DND-41 (cell line): ENCODE results near the gene PDE4A.

Experiments
- ATAC-seq: fragments of 200-7000 bp; cut with Tn5 transposase; 3 replicates; pipeline ENCODE4 v1.9.1; 2021; ENCODE audit warnings: low read depth; ENCODE audit not compliant: insufficient read depth
- DNase-seq: peaks from one replicate; pipeline ENCODE4 v3.0.0-alpha.2; 2020
- H2AFZ ChIP-seq: 2 replicates; pipeline ENCODE4 v1.6.0; 2012; ENCODE audit warnings: low read depth, low read length
- H3K27ac ChIP-seq: 2 replicates; pipeline ENCODE4 v1.5.1; 2012; ENCODE audit warnings: low read length, inconsistent platforms
- H3K27me3 ChIP-seq: fragments of 200-600 bp; sonication (generic); 2 replicates; pipeline ENCODE4 v1.6.0; 2012; ENCODE audit warnings: low read length, mild to moderate bottlenecking, inconsistent platforms; ENCODE audit not compliant: insufficient read depth, poor library complexity
- H3K36me3 ChIP-seq: 2 replicates; pipeline ENCODE4 v1.5.1; 2012; ENCODE audit warnings: low read length, inconsistent platforms; ENCODE audit not compliant: insufficient read depth
- H3K4me1 ChIP-seq: 2 replicates; pipeline ENCODE4 v1.5.1; 2012; ENCODE audit warnings: mild to moderate bottlenecking, low read length; ENCODE audit not compliant: insufficient read depth
- H3K4me2 ChIP-seq: 2 replicates; pipeline ENCODE4 v1.6.0; 2012; ENCODE audit warnings: mild to moderate bottlenecking, moderate library complexity, low read length, inconsistent platforms; ENCODE audit not compliant: insufficient read depth
- H3K4me3 ChIP-seq, 2 experiments: fragments of 200-600 bp in 1 of 2; shearing (Covaris generic) in 1 of 2; 2 replicates each; pipeline ENCODE4 v1.5.1; 2012 to 2016; ENCODE audit warnings: inconsistent platforms in 2 of 2, low read length in 2 of 2, mild to moderate bottlenecking in 2 of 2, low read depth in 1 of 2, moderate library complexity in 1 of 2
- H3K79me2 ChIP-seq: 2 replicates; pipeline ENCODE4 v1.6.0; 2012; ENCODE audit warnings: low read length, inconsistent platforms; ENCODE audit not compliant: insufficient read depth
- H3K9ac ChIP-seq: 2 replicates; pipeline ENCODE4 v1.6.0; 2012; ENCODE audit warnings: low read depth, mild to moderate bottlenecking, inconsistent platforms, low read length, moderate library complexity
- H3K9me3 ChIP-seq: 2 replicates; pipeline ENCODE4 v1.5.1; 2012; ENCODE audit warnings: low read length, moderate library complexity, mild to moderate bottlenecking, inconsistent platforms; ENCODE audit not compliant: insufficient read depth, severe bottlenecking
- H4K20me1 ChIP-seq: 2 replicates; pipeline ENCODE4 v1.6.0; 2012; ENCODE audit warnings: low read length; ENCODE audit not compliant: insufficient read depth
- EZH2 ChIP-seq: IDR thresholded peaks from 3 replicates; pipeline ENCODE4 v1.6.1; 2012; ENCODE audit warnings: borderline replicate concordance, low read depth, mild to moderate bottlenecking, moderate library complexity, low read length, inconsistent platforms; ENCODE audit not compliant: severe bottlenecking
- TF ChIP-seq, protein P1 (sequence below): IDR thresholded peaks from 2 replicates; pipeline ENCODE4 v1.5.1; 2012; ENCODE audit warnings: borderline replicate concordance, low read length, moderate library complexity, mild to moderate bottlenecking; ENCODE audit not compliant: poor library complexity, severe bottlenecking; ENCODE audit errors: extremely low read depth

PDE4A gene

DNA sequence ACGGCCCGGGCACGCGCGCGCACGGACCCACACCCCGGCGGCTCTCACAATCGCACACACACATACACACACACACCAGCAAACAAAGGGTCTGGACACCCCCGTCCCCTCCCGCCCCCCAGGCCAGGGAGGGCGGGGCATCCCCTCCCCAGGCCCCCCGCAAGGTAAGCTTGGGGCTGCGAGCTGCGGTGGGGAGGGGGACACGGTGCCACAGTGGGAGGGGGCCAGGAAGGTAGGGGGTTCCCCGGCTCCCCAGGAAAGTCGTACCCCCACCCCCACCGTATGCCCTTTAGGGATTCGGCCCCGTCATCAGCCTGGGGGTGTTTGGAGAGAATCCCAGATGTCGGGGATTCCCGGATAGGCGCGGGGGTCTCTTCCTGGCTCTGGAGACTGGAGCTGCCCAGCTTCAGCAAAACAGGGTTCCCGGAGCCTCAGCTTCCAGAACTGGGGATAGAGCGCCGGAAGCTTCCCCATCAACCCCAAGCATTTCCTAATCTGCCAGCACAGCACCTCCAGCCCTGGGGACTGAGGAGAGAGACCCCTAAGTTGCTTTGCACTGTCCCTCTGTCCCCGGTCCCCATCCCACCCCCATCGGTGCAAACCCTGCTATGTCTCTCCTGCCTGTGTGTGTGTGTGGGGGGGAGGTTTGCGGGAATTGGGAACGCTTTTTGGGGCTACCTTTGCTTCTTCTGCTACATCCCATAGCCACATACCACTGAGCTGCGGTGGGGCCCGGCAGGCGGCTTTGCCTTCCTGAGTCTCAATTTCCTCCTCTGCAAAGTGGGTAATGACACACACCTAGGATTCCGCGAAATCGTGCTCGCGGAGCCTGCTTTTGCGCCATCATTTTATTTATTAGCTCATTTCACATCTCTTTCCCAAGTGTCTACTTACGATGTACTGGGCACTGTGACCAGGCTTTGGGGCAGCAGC lies 15.2 kb upstream of the PDE4A start:
- H4K20me1 ChIP-seq: peaks cover 21% of the 10 kb centered on the region; the same call in 1 of the 2 replicates
- peaks cover 9% of the 10 kb centered on the region; the same call in 1 of the 2 replicates for H3K36me3 ChIP-seq
- TF ChIP-seq EZH2: no peak
- TF ChIP-seq, protein P1, sequence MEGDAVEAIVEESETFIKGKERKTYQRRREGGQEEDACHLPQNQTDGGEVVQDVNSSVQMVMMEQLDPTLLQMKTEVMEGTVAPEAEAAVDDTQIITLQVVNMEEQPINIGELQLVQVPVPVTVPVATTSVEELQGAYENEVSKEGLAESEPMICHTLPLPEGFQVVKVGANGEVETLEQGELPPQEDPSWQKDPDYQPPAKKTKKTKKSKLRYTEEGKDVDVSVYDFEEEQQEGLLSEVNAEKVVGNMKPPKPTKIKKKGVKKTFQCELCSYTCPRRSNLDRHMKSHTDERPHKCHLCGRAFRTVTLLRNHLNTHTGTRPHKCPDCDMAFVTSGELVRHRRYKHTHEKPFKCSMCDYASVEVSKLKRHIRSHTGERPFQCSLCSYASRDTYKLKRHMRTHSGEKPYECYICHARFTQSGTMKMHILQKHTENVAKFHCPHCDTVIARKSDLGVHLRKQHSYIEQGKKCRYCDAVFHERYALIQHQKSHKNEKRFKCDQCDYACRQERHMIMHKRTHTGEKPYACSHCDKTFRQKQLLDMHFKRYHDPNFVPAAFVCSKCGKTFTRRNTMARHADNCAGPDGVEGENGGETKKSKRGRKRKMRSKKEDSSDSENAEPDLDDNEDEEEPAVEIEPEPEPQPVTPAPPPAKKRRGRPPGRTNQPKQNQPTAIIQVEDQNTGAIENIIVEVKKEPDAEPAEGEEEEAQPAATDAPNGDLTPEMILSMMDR: no peak
- ATAC-seq (no peak), DNase-seq (no peak)
- no peaks in the 10 kb centered on the region for H3K27me3 ChIP-seq
- H3K4me3 ChIP-seq: no peak overlapping the region
- H3K4me1 ChIP-seq: peaks cover 54% of the 10 kb centered on the region
- no peak overlapping the region for H2AFZ ChIP-seq
- H3K4me2 ChIP-seq: peak overlapping the region; percentile 98; the same call in 1 of the 2 replicates
- H3K79me2 ChIP-seq: peaks cover 32% of the 10 kb centered on the region
- no peak overlapping the region; the same call in 1 of the 2 replicates for H3K9ac ChIP-seq
- no peak overlapping the region for H3K27ac ChIP-seq
- H3K9me3 ChIP-seq: no peaks in the 10 kb centered on the region

- Histone ChIP-seq H3K36me3 (peaks cover 2% of the 10 kb centered on the region; the same call in 1 of the 2 replicates), H3K27ac (no peak overlapping the region), H3K79me2 (peaks cover 21% of the 10 kb centered on the region), H2AFZ (no peak overlapping the region), H3K4me1 (peaks cover 44% of the 10 kb centered on the region), H3K9ac (no peak overlapping the region), H3K27me3 (no peaks in the 10 kb centered on the region), H4K20me1 (peaks cover 12% of the 10 kb centered on the region; the same call in 1 of the 2 replicates), H3K9me3 (no peaks in the 10 kb centered on the region), H3K4me2 (no peak overlapping the region), H3K4me3 (no peak overlapping the region)
- TF ChIP-seq, protein P1: no peak
- no peak for TF ChIP-seq EZH2
- ATAC-seq (no peak), DNase-seq (no peak)
Observed at GRCh38 chr19:10406191-10406590, 14.1 kb upstream of the PDE4A start.

DNA sequence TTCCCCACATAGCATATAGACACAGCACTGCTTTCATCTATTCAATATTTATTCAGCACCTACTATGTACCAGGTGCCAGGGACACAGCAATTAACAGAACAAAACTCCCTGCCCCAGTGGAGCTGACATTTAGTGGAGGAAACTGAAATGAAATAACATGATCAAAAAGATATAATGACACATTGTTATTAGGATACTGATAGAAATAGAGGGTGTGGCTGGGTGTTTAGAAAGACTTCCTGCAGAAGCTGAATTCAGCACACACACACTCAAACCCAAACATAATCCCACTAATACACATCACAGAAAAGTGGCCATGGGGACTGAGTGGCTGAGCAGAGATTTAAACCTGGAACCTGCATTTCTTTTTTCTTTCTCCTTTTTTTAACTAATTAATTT lies 13.2 kb upstream of the PDE4A start:
- no peak for ATAC-seq
- TF ChIP-seq EZH2: no peak
- TF ChIP-seq, protein P1: no peak
- Histone ChIP-seq H3K9ac (no peak overlapping the region), H3K4me3 (no peak overlapping the region), H3K36me3 (no peaks in the 10 kb centered on the region; the same call in 1 of the 2 replicates), H3K79me2 (peaks cover 13% of the 10 kb centered on the region), H2AFZ (no peak overlapping the region), H3K9me3 (no peaks in the 10 kb centered on the region), H3K4me1 (peaks cover 41% of the 10 kb centered on the region), H3K27ac (no peak overlapping the region), H4K20me1 (peaks cover 11% of the 10 kb centered on the region; the same call in 1 of the 2 replicates), H3K27me3 (no peaks in the 10 kb centered on the region), H3K4me2 (no peak overlapping the region)
- no peak for DNase-seq
